ENCODE results near the gene GRB14.
"Not testable (repeated sequence)": the region's sequence is repeated elsewhere in the genome, so short reads cannot be mapped to it uniquely, and the experiment has no call there.

The GRB14 gene

DNA sequence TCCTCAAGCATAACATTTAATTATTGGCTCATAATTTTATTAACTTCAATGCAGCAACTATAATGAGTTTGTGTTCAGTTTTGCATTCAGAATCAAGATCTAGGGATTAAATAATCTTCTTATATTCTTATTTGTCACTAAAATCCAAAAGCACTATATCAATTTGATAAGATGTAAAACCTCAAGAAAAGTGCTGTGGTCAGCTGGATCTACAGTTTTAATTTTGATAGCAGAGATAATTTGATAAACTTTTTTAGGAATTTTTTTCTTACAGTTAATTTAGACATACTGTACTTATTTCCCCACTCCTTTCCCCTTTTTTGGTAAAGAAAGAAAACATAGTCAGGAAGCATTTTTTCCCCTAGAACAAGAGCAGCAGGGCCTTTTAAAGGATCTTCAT lies 146.4 kb downstream of the GRB14 start:
- H3K36me3 ChIP-seq, result no peaks in the 10 kb centered on the region
- H3K27ac ChIP-seq, result no peak overlapping the region
- no peak overlapping the region for H3K4me3 ChIP-seq
- no peak overlapping the region for H3K9ac ChIP-seq
- no peaks in the 10 kb centered on the region for H3K4me1 ChIP-seq
- no peaks in the 10 kb centered on the region for H4K20me1 ChIP-seq
- H3K9me3 ChIP-seq, result no peaks in the 10 kb centered on the region
- no peak for TF ChIP-seq Cebpa-rat (IDR thresholded peaks at IDR 0.05)
- no peak overlapping the region for H3K4me2 ChIP-seq
- no peaks in the 10 kb centered on the region for H3K27me3 ChIP-seq

DNA sequence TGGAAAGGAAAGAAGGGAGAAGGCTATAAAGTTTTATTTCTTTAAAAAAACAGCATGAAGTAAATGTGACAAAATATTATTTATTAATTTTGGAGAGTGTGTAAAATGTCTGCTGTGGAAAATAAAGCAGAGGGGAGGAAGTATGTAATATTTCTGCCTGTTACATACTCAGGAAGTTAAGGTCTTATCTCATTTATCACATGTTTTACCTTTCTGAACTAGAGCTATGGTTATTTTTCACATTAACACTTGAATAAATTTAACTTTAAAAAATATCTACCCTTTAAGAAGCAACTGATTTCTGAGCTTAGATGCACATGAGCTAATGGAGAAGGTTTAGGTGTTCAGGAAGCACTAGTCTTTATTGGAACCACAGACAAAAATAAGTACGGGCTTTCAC lies 148.3 kb downstream of the GRB14 start:
- H3K9me3 ChIP-seq, result no peaks in the 10 kb centered on the region
- H3K4me2 ChIP-seq, result no peak overlapping the region

DNA sequence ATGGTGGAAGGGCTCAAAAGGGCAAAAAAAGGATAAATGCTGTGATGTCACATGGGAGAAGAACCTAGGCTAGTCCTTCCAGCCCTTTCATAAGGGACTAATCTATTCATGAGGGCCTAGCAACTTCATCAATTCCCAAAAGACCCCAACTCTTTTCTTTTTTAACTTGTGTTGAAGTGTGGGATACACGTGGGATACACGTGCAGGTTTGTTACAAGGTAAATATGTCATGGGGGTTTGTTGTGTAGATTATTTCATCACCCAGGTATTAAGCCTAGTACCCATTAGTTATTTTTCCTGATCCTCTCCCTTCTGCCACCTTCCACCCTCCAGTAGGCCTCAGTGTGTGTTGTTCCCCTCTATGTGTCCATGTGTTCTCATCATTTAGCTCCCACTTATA lies 156.2 kb downstream of the GRB14 start:
- not testable (repeated sequence) for H3K27ac ChIP-seq, H3K36me3 ChIP-seq, H3K4me1 ChIP-seq, H4K20me1 ChIP-seq, H3K4me3 ChIP-seq, H3K9me3 ChIP-seq, H3K4me2 ChIP-seq, H3K9ac ChIP-seq, H3K27me3 ChIP-seq

More for the DNA sequence above, 148.3 kb downstream of the GRB14 start:
- Histone ChIP-seq H3K27me3 (no peaks in the 10 kb centered on the region), H4K20me1 (no peaks in the 10 kb centered on the region), H3K27ac (no peak overlapping the region), H3K4me3 (no peak overlapping the region), H3K9ac (no peak overlapping the region), H3K36me3 (no peaks in the 10 kb centered on the region), H3K4me1 (no peaks in the 10 kb centered on the region)
- no peak for TF ChIP-seq Cebpa-rat (IDR thresholded peaks at IDR 0.05)

DNA sequence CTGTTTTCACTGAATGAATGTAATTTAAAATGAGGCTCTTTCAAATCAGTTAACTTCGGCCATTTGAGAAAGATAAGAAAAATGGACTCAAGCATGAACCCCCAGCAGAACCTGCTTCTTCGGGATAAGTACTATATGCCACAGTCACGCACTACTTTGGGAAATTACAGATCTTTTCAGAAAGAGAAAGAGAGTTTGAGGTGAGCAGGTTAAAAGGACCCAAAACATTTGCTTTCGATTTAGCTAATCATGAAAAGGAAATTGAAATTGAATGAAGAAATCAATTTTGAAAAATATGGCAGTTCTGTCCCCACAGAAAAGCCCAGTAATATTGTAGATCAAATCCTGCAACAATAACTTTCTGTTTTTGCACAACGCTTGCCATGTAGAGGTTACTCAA lies 156.9 kb downstream of the GRB14 start:
- no peak overlapping the region for H3K4me3 ChIP-seq
- no peak for TF ChIP-seq Cebpa-rat (IDR thresholded peaks at IDR 0.05)
- no peaks in the 10 kb centered on the region for H3K36me3 ChIP-seq
- no peaks in the 10 kb centered on the region for H3K4me1 ChIP-seq
- H3K9ac ChIP-seq, result no peak overlapping the region
- no peak overlapping the region for H3K27ac ChIP-seq
- H4K20me1 ChIP-seq, result no peaks in the 10 kb centered on the region
- no peaks in the 10 kb centered on the region for H3K9me3 ChIP-seq
- no peaks in the 10 kb centered on the region for H3K27me3 ChIP-seq
- H3K4me2 ChIP-seq, result no peak overlapping the region

DNA sequence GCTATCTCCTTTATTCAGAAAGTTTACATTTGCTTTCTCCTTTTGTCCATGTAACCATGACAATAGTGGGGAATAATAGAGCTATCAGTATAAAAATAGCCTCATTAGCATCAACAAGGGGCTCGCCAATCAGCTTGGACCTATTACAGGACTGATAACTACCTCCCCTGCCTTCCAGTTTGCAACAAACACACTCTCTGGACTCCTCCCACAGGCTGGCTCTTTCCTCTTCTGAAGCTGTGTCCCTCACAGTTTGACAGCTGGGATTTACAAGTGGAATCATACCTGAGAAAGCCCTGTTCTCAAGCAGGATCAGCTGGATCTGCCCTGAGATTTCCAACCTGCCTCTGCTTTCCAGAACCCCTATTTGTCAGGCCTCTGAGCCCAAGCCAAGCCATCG lies 162.5 kb downstream of the GRB14 start:
- Histone ChIP-seq H3K9ac (no peak overlapping the region), H3K4me1 (0 out of 2 replicates have a peak, but pooled peaks cover 8% of the 10 kb centered on the region), H3K4me3 (no peak overlapping the region), H3K27me3 (no peaks in the 10 kb centered on the region), H3K9me3 (no peaks in the 10 kb centered on the region), H3K4me2 (no peak overlapping the region), H3K27ac (no peak overlapping the region), H4K20me1 (no peaks in the 10 kb centered on the region), H3K36me3 (no peaks in the 10 kb centered on the region)
- no peak for TF ChIP-seq Cebpa-rat (IDR thresholded peaks at IDR 0.05)

DNA sequence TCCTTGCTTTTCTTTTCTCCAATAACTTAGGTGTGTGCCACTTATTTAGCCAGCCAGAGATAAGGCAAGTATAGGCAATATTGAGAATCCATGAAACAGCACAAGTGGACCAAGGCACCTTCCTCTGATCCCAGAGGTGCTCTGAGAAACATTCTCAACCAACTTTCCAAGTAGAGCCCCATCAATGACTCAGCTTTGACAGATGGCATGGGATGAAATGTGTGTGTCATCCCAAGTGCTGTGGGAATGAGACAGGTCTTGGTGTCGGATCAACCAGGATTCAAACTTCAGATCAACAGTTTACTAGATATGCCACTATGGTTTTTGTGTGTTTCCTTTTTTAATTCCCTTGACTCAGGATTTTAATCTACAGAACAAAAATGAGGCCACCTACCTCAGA lies 164.0 kb downstream of the GRB14 start:
- Histone ChIP-seq H3K27ac (no peak overlapping the region), H3K9ac (no peak overlapping the region), H4K20me1 (no peaks in the 10 kb centered on the region), H3K36me3 (no peaks in the 10 kb centered on the region), H3K4me1 (0 out of 2 replicates have a peak, but pooled peaks cover 8% of the 10 kb centered on the region), H3K27me3 (no peaks in the 10 kb centered on the region), H3K4me3 (no peak overlapping the region), H3K4me2 (no peak overlapping the region), H3K9me3 (no peaks in the 10 kb centered on the region)
- TF ChIP-seq Cebpa-rat (IDR thresholded peaks at IDR 0.05), result no peak

DNA sequence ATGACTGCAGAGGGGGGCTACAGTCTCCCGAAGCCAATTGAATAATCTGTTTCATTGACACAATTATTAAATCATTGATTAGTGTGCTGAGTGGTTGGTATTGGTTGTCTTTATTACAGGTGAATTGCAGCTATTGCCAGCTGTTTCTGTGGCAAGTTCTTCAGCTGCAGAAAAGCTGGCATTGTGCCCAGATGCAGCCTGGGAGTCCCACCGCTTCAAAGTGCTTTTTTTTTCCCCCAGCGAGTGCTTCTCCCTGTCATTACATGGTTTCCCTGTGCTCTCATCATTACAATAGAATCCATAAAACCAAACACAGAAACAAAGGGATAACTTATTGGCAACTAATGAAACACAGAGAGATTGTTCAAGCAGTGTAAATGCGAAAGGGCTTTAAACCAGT lies 164.7 kb downstream of the GRB14 start:
- no peak overlapping the region for H3K4me2 ChIP-seq
- no peak overlapping the region for H3K27ac ChIP-seq
- TF ChIP-seq Cebpa-rat (IDR thresholded peaks at IDR 0.05), result no peak
- H3K27me3 ChIP-seq, result no peaks in the 10 kb centered on the region
- H3K9ac ChIP-seq, result no peak overlapping the region
- 0 out of 2 replicates have a peak, but pooled peaks cover 8% of the 10 kb centered on the region for H3K4me1 ChIP-seq
- H3K36me3 ChIP-seq, result no peaks in the 10 kb centered on the region
- H3K9me3 ChIP-seq, result no peaks in the 10 kb centered on the region
- no peaks in the 10 kb centered on the region for H4K20me1 ChIP-seq
- no peak overlapping the region for H3K4me3 ChIP-seq

DNA sequence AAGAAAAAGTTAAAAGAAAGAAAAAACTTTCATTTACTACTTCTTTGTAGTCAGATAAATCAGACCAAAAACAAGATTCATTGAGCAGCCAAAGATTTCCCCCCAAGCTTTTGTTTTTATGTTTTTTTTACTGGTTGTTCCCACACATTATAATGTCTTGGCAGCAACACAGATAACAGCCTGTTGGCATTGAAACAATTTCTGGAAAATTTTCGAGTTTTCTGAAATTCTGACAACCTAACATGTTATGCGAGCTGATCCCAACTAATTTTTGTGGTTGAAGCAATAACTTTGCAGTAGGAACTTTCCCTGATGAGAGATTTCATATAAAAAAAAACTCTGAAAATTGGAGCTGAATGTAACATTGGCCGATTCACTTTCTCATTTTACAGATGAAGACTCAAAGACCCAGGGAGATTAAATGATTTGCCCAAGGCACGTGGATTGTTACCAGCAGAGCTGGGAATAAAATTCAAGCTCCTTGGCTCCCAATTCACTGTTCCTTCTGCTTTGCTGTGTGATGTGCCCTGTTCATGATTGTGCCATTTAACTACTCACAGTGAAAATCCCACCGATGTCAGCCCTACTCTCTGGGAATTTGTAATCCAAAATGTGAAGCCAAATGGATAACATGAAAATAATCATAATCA lies 167.5 kb downstream of the GRB14 start:
- Histone ChIP-seq H3K27ac (no peak overlapping the region), H3K4me2 (no peak overlapping the region), H4K20me1 (no peaks in the 10 kb centered on the region), H3K36me3 (no peaks in the 10 kb centered on the region), H3K4me3 (no peak overlapping the region), H3K9me3 (no peaks in the 10 kb centered on the region), H3K9ac (no peak overlapping the region), H3K27me3 (no peaks in the 10 kb centered on the region), H3K4me1 (0 out of 2 replicates have a peak, but pooled peaks cover 8% of the 10 kb centered on the region)
- no peak for TF ChIP-seq Cebpa-rat (IDR thresholded peaks at IDR 0.05)

DNA sequence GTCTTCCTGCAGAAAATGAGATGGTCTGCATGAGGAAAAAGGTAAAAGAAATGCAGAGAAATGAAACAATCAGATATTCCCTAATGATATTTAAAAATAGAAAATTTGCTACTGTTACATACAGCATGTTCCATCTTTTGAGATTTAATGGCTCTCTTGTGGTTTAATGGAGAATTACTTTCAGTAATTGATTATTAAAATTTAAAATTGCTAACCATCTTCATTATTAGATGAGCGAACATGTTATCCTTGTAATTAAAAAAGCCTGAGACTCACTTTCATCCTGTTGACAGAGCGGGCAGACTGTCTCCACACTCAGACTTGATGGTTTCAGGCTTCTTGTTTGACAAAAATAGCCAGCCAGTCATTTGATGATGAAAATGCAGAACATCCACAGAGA lies 171.0 kb downstream of the GRB14 start:
- no peak for TF ChIP-seq Cebpa-rat (IDR thresholded peaks at IDR 0.05)
- Histone ChIP-seq H3K4me1 (no peaks in the 10 kb centered on the region), H3K9me3 (no peaks in the 10 kb centered on the region), H3K36me3 (no peaks in the 10 kb centered on the region), H3K9ac (no peak overlapping the region), H3K27me3 (no peaks in the 10 kb centered on the region), H3K4me3 (no peak overlapping the region), H3K4me2 (no peak overlapping the region), H4K20me1 (no peaks in the 10 kb centered on the region), H3K27ac (no peak overlapping the region)

DNA sequence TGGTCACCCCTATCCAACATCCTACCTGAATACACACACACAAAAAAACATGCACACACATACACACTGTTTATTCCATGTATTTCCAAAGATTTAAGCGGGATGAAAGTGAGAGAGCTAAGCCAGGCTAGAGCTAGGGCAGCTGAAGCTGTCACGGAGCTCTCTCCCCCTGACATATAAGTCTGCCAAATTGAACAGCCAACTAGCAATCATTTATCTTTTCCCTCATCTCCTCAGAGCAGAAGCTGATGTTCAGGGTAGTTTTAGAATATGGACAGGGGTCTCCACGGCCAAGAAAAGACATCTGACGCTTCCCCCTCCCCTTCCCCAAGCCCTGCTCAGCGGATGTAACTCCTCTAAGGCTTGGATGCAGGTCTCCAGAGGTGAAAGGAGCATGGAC lies 171.6 kb downstream of the GRB14 start:
- no peaks in the 10 kb centered on the region for H3K4me1 ChIP-seq
- no peaks in the 10 kb centered on the region for H4K20me1 ChIP-seq
- H3K4me2 ChIP-seq, result no peak overlapping the region

DNA sequence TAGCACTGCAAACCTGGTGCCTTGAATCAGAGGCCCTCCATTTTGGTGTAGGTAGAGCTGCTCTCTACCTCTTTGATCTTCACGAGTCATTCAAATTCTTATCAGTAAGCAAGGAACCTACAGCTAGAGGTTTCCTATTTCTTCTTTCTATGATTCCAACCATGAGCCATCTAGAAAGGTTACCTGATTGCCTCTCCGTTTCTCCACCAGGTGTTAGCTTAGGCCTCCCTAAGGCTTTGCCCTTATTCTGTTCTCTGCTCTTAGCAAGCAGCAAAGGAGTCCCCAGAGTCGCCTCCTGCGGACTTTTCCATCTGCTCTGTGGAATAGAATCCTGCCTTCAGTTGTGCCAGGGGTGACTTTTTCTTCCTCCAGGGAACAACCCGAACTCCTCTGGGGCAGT lies 173.6 kb downstream of the GRB14 start:
- no peaks in the 10 kb centered on the region for H3K27me3 ChIP-seq
- H3K27ac ChIP-seq, result no peak overlapping the region
- no peaks in the 10 kb centered on the region for H3K36me3 ChIP-seq
- H3K9me3 ChIP-seq, result no peaks in the 10 kb centered on the region
- no peaks in the 10 kb centered on the region for H3K4me1 ChIP-seq
- no peaks in the 10 kb centered on the region for H4K20me1 ChIP-seq
- H3K4me2 ChIP-seq, result no peak overlapping the region
- TF ChIP-seq Cebpa-rat (IDR thresholded peaks at IDR 0.05), result no peak
- H3K9ac ChIP-seq, result no peak overlapping the region
- no peak overlapping the region for H3K4me3 ChIP-seq

More for the DNA sequence above, 171.6 kb downstream of the GRB14 start:
- no peak overlapping the region for H3K4me3 ChIP-seq
- no peak overlapping the region for H3K27ac ChIP-seq
- no peak overlapping the region for H3K9ac ChIP-seq
- no peaks in the 10 kb centered on the region for H3K36me3 ChIP-seq
- H3K9me3 ChIP-seq, result no peaks in the 10 kb centered on the region
- no peak for TF ChIP-seq Cebpa-rat (IDR thresholded peaks at IDR 0.05)
- no peaks in the 10 kb centered on the region for H3K27me3 ChIP-seq
